A549 (cell line): ENCODE results near the gene FMNL3.

Experiments used
- EHMT2 ChIP-seq: fragments of 200-600 bp; sonication (generic); IDR thresholded peaks from 2 replicates; pipeline ENCODE4 v1.6.1; 2016; ENCODE audit warnings: antibody characterized with exemption, low read depth, mild to moderate bottlenecking, moderate library complexity
- EP300 ChIP-seq, 2 experiments: fragments of >200 bp; sonication (Bioruptor Twin); formaldehyde crosslinking; IDR thresholded peaks; 2 replicates in 1 of 2; 3 replicates in 1 of 2; pipeline ENCODE4 v1.6.1; 2016 to 2017
- POLR2A ChIP-seq: IDR thresholded peaks from 2 replicates; pipeline ENCODE4 v1.6.1; 2012; ENCODE audit warnings: mild to moderate bottlenecking, low read length
- RARB ChIP-seq: fragments of 250-450 bp; sonication (Bioruptor Pico); IDR thresholded peaks from 2 replicates; pipeline ENCODE4 v1.8.0; 2021; ENCODE audit warnings: mild to moderate bottlenecking, moderate library complexity
- TF ChIP-seq, protein P1 (sequence below): fragments of >200 bp; sonication (Bioruptor Twin); formaldehyde crosslinking; IDR thresholded peaks from 3 replicates; pipeline ENCODE4 v1.5.1; 2016
- TF ChIP-seq, protein P2 (sequence below): fragments of 450-650 bp; IDR thresholded peaks from 2 replicates; pipeline ENCODE4 v1.6.1; 2014; ENCODE audit warnings: antibody characterized with exemption

DNA sequence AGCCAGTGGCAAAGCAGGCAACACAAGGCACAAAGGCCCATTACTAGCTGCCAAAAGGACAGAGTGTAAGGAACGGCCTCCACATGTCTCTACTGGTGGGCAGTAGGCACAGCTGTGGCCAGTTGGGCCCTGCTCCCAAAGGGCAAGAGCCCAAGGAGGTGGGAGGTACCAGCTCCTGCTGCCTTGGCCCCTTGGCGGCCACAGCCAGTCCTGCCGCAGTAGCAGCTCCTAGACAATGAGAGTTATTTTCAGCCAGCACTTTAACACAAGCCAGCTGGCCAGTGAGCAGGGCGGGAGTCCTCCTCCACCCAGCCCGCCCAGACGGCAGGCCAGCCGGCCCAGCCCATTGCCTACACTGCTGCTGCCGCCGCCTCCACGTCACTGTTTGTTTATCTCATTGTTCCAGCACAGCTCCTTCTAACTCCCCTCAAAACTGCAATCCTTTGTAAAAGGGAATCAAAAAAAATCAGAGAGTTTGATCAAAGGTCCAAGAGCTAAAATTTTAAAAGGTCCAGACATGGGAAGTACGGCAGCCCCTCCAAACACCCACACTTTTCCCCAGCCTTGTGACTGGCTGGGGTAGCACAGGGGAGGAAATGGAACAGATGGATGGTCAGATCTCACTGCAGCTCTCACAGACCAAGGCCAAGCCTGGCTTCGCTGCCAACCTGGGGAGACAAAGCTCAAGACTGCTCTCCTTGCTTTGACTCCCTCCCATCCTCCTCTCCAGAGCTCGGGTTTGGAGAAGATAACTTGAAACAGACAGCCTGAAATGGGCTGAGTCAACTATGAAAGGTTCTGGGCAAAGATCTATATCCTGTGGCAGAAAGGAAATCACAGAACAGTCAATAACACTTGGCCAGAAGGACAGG is 33.5 kb downstream of the FMNL3 start:
- TF ChIP-seq EHMT2 = no peak
- TF ChIP-seq, protein P1, sequence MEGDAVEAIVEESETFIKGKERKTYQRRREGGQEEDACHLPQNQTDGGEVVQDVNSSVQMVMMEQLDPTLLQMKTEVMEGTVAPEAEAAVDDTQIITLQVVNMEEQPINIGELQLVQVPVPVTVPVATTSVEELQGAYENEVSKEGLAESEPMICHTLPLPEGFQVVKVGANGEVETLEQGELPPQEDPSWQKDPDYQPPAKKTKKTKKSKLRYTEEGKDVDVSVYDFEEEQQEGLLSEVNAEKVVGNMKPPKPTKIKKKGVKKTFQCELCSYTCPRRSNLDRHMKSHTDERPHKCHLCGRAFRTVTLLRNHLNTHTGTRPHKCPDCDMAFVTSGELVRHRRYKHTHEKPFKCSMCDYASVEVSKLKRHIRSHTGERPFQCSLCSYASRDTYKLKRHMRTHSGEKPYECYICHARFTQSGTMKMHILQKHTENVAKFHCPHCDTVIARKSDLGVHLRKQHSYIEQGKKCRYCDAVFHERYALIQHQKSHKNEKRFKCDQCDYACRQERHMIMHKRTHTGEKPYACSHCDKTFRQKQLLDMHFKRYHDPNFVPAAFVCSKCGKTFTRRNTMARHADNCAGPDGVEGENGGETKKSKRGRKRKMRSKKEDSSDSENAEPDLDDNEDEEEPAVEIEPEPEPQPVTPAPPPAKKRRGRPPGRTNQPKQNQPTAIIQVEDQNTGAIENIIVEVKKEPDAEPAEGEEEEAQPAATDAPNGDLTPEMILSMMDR = no peak
- no peak for TF ChIP-seq POLR2A
- TF ChIP-seq EP300 (IDR thresholded peaks at IDR 0.05) = no peak
- TF ChIP-seq RARB = no peak
- TF ChIP-seq, protein P2, sequence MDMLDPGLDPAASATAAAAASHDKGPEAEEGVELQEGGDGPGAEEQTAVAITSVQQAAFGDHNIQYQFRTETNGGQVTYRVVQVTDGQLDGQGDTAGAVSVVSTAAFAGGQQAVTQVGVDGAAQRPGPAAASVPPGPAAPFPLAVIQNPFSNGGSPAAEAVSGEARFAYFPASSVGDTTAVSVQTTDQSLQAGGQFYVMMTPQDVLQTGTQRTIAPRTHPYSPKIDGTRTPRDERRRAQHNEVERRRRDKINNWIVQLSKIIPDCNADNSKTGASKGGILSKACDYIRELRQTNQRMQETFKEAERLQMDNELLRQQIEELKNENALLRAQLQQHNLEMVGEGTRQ = no peak
